K562 (cell line): ENCODE data around the gene APBA2.

ENCODE experiments used
- FOXJ3 ChIP-seq: sonication (generic); formaldehyde crosslinking; IDR thresholded peaks from 2 replicates; pipeline ENCODE4 v1.4.0; 2020; ENCODE audit warnings: mild to moderate bottlenecking, missing genetic modification reagents
- NFRKB ChIP-seq: fragments of 450-650 bp; IDR thresholded peaks from 2 replicates; pipeline ENCODE4 v1.6.1; 2016; ENCODE audit warnings: low read depth
- POLR2A ChIP-seq: fragments of 450-650 bp; conservative IDR thresholded peaks from 2 replicates; pipeline ENCODE4 v1.6.1; 2016
- TF ChIP-seq, protein P1 (sequence below), 3 experiments: IDR thresholded peaks in 2 of 3; conservative IDR thresholded peaks in 1 of 3; 2 replicates each; pipeline ENCODE4 v1.5.1; 2011 to 2012; ENCODE audit warnings: low read length in 3 of 3, mild to moderate bottlenecking in 3 of 3, control low read depth in 2 of 3, improper control_type of control experiment in 1 of 3, inconsistent platforms in 1 of 3, low read depth in 1 of 3, mixed read lengths in 1 of 3, moderate library complexity in 1 of 3; ENCODE audit not compliant: insufficient read depth in 2 of 3

DNA sequence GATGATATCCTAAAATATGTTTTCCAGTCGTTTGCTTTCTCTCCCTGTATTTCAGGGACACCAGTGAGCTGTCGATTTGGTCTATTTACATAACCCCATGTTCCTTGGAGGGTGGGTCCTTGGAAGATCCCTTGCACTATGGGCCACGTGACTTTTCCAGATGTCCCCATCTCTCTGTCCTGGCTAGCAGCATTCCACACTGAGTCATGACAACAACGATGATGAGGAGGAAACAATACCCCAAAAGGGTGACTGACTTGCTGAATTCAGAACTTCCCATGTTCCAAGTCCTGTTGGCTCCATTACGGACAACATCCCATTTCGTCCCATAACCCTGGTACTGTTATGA lies 249.5 kb downstream of the APBA2 start:
- TF ChIP-seq POLR2A (no peak), NFRKB (no peak), FOXJ3 (no peak)
- TF ChIP-seq, protein P1, sequence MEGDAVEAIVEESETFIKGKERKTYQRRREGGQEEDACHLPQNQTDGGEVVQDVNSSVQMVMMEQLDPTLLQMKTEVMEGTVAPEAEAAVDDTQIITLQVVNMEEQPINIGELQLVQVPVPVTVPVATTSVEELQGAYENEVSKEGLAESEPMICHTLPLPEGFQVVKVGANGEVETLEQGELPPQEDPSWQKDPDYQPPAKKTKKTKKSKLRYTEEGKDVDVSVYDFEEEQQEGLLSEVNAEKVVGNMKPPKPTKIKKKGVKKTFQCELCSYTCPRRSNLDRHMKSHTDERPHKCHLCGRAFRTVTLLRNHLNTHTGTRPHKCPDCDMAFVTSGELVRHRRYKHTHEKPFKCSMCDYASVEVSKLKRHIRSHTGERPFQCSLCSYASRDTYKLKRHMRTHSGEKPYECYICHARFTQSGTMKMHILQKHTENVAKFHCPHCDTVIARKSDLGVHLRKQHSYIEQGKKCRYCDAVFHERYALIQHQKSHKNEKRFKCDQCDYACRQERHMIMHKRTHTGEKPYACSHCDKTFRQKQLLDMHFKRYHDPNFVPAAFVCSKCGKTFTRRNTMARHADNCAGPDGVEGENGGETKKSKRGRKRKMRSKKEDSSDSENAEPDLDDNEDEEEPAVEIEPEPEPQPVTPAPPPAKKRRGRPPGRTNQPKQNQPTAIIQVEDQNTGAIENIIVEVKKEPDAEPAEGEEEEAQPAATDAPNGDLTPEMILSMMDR (IDR thresholded peaks at IDR 0.05 in 2 of 3, conservative IDR thresholded peaks at IDR 0.05 in 1 of 3; ENCODE audit: insufficient read depth in 2 of 3, low read depth in 1 of 3, low read length in 3 of 3) = no peak
